HL-60 (cell line): ENCODE data around the gene LIMK2.

Experiments used
- DNase-seq, 2 experiments: peaks; one replicate each; pipeline ENCODE4 v3.0.0-alpha.2; 2010 to 2020; ENCODE audit warnings: low read depth in 1 of 2, low spot score in 1 of 2
- H3K27ac ChIP-seq: fragments of 250-450 bp; sonication (Bioruptor Pico); replicated peaks from 2 replicates; pipeline ENCODE4 v1.5.1; 2020; ENCODE audit warnings: mild to moderate bottlenecking, moderate library complexity
- H3K27me3 ChIP-seq: fragments of 250-450 bp; sonication (Bioruptor Pico); 2 replicates; pipeline ENCODE4 v1.5.1; 2021; ENCODE audit warnings: mild to moderate bottlenecking, moderate library complexity; ENCODE audit not compliant: insufficient read depth, poor library complexity, severe bottlenecking
- H3K4me3 ChIP-seq: replicated peaks from 2 replicates; pipeline ENCODE4 v1.5.1; 2011; ENCODE audit warnings: mild to moderate bottlenecking, control low read depth, low read length; ENCODE audit not compliant: insufficient read depth
- GABPA ChIP-seq: IDR thresholded peaks from 2 replicates; pipeline ENCODE4 v1.6.1; 2012; ENCODE audit warnings: low read depth
- POLR2AphosphoS5 ChIP-seq: IDR thresholded peaks from 2 replicates; pipeline ENCODE4 v1.6.1; 2012; ENCODE audit warnings: low read depth
- SPI1 ChIP-seq: IDR thresholded peaks from 2 replicates; pipeline ENCODE4 v1.6.1; 2012; ENCODE audit warnings: low read depth, mild to moderate bottlenecking, borderline replicate concordance
- TF ChIP-seq, protein P1 (sequence below): IDR thresholded peaks from one replicate; pipeline ENCODE4 v1.5.1; 2011; ENCODE audit warnings: low read length, control low read depth, inconsistent platforms; ENCODE audit not compliant: insufficient read depth
- TF ChIP-seq, protein P2 (sequence below): IDR thresholded peaks from 2 replicates; pipeline ENCODE4 v1.6.1; 2012; ENCODE audit warnings: low read depth; ENCODE audit not compliant: insufficient replicate concordance

LIMK2 gene

GRCh38 chr22:31176923-31177322 lies 35.2 kb upstream of the LIMK2 start:
- Histone ChIP-seq H3K27me3 (no peaks in the 10 kb centered on the region), H3K4me3 (no peak overlapping the region), H3K27ac (no peak overlapping the region)
- no peak for TF ChIP-seq POLR2AphosphoS5
- TF ChIP-seq, protein P1, sequence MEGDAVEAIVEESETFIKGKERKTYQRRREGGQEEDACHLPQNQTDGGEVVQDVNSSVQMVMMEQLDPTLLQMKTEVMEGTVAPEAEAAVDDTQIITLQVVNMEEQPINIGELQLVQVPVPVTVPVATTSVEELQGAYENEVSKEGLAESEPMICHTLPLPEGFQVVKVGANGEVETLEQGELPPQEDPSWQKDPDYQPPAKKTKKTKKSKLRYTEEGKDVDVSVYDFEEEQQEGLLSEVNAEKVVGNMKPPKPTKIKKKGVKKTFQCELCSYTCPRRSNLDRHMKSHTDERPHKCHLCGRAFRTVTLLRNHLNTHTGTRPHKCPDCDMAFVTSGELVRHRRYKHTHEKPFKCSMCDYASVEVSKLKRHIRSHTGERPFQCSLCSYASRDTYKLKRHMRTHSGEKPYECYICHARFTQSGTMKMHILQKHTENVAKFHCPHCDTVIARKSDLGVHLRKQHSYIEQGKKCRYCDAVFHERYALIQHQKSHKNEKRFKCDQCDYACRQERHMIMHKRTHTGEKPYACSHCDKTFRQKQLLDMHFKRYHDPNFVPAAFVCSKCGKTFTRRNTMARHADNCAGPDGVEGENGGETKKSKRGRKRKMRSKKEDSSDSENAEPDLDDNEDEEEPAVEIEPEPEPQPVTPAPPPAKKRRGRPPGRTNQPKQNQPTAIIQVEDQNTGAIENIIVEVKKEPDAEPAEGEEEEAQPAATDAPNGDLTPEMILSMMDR: no peak
- TF ChIP-seq SPI1: no peak
- DNase-seq: no peak

GRCh38 chr22:31177420-31178162 lies 34.5 kb upstream of the LIMK2 start:
- TF ChIP-seq GABPA (no peak), SPI1 (no peak), POLR2AphosphoS5 (no peak)
- TF ChIP-seq, protein P1: no peak
- TF ChIP-seq, protein P2, sequence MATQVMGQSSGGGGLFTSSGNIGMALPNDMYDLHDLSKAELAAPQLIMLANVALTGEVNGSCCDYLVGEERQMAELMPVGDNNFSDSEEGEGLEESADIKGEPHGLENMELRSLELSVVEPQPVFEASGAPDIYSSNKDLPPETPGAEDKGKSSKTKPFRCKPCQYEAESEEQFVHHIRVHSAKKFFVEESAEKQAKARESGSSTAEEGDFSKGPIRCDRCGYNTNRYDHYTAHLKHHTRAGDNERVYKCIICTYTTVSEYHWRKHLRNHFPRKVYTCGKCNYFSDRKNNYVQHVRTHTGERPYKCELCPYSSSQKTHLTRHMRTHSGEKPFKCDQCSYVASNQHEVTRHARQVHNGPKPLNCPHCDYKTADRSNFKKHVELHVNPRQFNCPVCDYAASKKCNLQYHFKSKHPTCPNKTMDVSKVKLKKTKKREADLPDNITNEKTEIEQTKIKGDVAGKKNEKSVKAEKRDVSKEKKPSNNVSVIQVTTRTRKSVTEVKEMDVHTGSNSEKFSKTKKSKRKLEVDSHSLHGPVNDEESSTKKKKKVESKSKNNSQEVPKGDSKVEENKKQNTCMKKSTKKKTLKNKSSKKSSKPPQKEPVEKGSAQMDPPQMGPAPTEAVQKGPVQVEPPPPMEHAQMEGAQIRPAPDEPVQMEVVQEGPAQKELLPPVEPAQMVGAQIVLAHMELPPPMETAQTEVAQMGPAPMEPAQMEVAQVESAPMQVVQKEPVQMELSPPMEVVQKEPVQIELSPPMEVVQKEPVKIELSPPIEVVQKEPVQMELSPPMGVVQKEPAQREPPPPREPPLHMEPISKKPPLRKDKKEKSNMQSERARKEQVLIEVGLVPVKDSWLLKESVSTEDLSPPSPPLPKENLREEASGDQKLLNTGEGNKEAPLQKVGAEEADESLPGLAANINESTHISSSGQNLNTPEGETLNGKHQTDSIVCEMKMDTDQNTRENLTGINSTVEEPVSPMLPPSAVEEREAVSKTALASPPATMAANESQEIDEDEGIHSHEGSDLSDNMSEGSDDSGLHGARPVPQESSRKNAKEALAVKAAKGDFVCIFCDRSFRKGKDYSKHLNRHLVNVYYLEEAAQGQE: no peak
- Histone ChIP-seq H3K27ac (no peak overlapping the region), H3K4me3 (no peak overlapping the region), H3K27me3 (no peaks in the 10 kb centered on the region)
- DNase-seq: no peak

- no peak overlapping the region for H3K27ac ChIP-seq
- H3K27me3 ChIP-seq: no peaks in the 10 kb centered on the region
- no peak for DNase-seq
- no peak for TF ChIP-seq POLR2AphosphoS5
- TF ChIP-seq GABPA: no peak
- TF ChIP-seq, protein P1: no peak
- no peak for TF ChIP-seq SPI1
- TF ChIP-seq, protein P2: no peak
- H3K4me3 ChIP-seq: no peak overlapping the region
Measured at GRCh38 chr22:31178859-31179258, 33.2 kb upstream of the LIMK2 start.

DNA sequence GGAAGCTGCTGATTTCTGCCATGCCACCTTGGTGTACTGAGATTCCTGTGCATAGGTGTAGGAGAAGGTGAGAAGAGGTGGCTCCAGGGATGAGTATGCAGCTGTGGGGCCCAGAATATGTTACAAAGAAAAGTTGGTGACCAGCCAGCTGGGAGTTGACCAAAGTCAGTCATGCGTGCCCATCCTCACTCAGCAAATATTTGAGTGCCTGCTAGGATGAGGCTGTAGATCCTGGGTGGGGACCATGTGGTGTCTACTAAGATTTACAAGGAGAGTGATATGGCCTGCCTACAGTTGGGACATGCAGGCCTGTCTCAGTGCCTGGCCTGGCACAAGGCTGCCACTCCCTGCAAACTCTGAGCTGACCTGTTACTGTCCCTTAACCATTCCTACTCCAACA lies 32.8 kb upstream of the LIMK2 start:
- Histone ChIP-seq H3K27ac (no peak overlapping the region), H3K27me3 (no peaks in the 10 kb centered on the region), H3K4me3 (no peak overlapping the region)
- DNase-seq: no peak
- no peak for TF ChIP-seq SPI1
- TF ChIP-seq, protein P1: no peak
- TF ChIP-seq, protein P2: no peak
- no peak for TF ChIP-seq POLR2AphosphoS5
- no peak for TF ChIP-seq GABPA
